Trophoblast cell (in vitro differentiated cells and primary cell): ENCODE measurements around the gene TRAPPC6A.

Experiments
- DNase-seq, 2 donors: peaks; one replicate each; pipeline ENCODE4 v3.0.0-alpha.2; 2016
- H2AFZ ChIP-seq: 2 replicates; pipeline ENCODE4 v1.6.1; 2013; ENCODE audit warnings: low read length, moderate library complexity, mild to moderate bottlenecking; ENCODE audit not compliant: insufficient read depth, poor library complexity
- H2AK5ac ChIP-seq: 2 replicates; pipeline ENCODE4 v1.6.1; 2013; ENCODE audit warnings: mild to moderate bottlenecking, low read length
- H2BK120ac ChIP-seq: 2 replicates; pipeline ENCODE4 v1.6.1; 2013; ENCODE audit warnings: low read length, mild to moderate bottlenecking, moderate library complexity; ENCODE audit not compliant: insufficient read depth, poor library complexity
- H2BK12ac ChIP-seq: 2 replicates; pipeline ENCODE4 v1.6.1; 2013; ENCODE audit warnings: mild to moderate bottlenecking, low read length, moderate library complexity
- H2BK5ac ChIP-seq: 2 replicates; pipeline ENCODE4 v1.6.1; 2013; ENCODE audit warnings: low read length, low read depth, moderate library complexity, mild to moderate bottlenecking; ENCODE audit not compliant: poor library complexity
- H3K14ac ChIP-seq: 2 replicates; pipeline ENCODE4 v1.6.1; 2013; ENCODE audit warnings: mild to moderate bottlenecking, low read length
- H3K18ac ChIP-seq: 2 replicates; pipeline ENCODE4 v1.6.1; 2013; ENCODE audit warnings: mild to moderate bottlenecking, low read length
- H3K23ac ChIP-seq: 2 replicates; pipeline ENCODE4 v1.6.1; 2013; ENCODE audit warnings: low read length
- H3K27ac ChIP-seq: 2 replicates; pipeline ENCODE4 v1.5.1; 2013; ENCODE audit warnings: low read depth, mild to moderate bottlenecking, inconsistent platforms, low read length, moderate library complexity
- H3K27me3 ChIP-seq: 2 replicates; pipeline ENCODE4 v1.6.1; 2013; ENCODE audit warnings: inconsistent platforms, mild to moderate bottlenecking, low read length, moderate library complexity; ENCODE audit not compliant: insufficient read depth
- H3K36me3 ChIP-seq, 2 experiments: 1 replicate in 1 of 2; 2 replicates in 1 of 2; pipeline ENCODE4 v1.6.1; 2013; ENCODE audit warnings: low read length in 2 of 2, mild to moderate bottlenecking in 2 of 2, moderate library complexity in 1 of 2; ENCODE audit not compliant: insufficient read depth in 2 of 2, control insufficient read depth in 1 of 2
- H3K4ac ChIP-seq: 2 replicates; pipeline ENCODE4 v1.6.1; 2013; ENCODE audit warnings: low read depth, mild to moderate bottlenecking, low read length, moderate library complexity
- H3K4me1 ChIP-seq, 2 experiments: 1 replicate in 1 of 2; 2 replicates in 1 of 2; pipeline ENCODE4 v1.6.1; 2013; ENCODE audit warnings: low read length in 2 of 2, mild to moderate bottlenecking in 2 of 2, moderate library complexity in 1 of 2; ENCODE audit not compliant: insufficient read depth in 2 of 2, control insufficient read depth in 1 of 2
- H3K4me2 ChIP-seq: 2 replicates; pipeline ENCODE4 v1.6.1; 2013; ENCODE audit warnings: inconsistent platforms, mild to moderate bottlenecking, low read length, moderate library complexity
- H3K4me3 ChIP-seq: 2 replicates; pipeline ENCODE4 v1.5.1; 2013; ENCODE audit warnings: mild to moderate bottlenecking, low read depth, low read length, inconsistent platforms
- H3K79me1 ChIP-seq: one replicate; pipeline ENCODE4 v1.6.1; 2013; ENCODE audit warnings: low read length
- H3K79me2 ChIP-seq: 2 replicates; pipeline ENCODE4 v1.6.1; 2013; ENCODE audit warnings: low read length, mild to moderate bottlenecking; ENCODE audit not compliant: control insufficient read depth, insufficient read depth, poor library complexity
- H3K9ac ChIP-seq: 2 replicates; pipeline ENCODE4 v1.6.1; 2013; ENCODE audit warnings: mild to moderate bottlenecking, low read length
- H3K9me3 ChIP-seq: 2 replicates; pipeline ENCODE4 v1.6.1; 2013; ENCODE audit warnings: low read depth, mild to moderate bottlenecking, control low read depth, inconsistent platforms, low read length; ENCODE audit not compliant: insufficient read depth
- H4K12ac ChIP-seq: 2 replicates; pipeline ENCODE4 v1.6.1; 2013; ENCODE audit warnings: low read depth, mild to moderate bottlenecking, low read length, moderate library complexity
- H4K8ac ChIP-seq: 2 replicates; pipeline ENCODE4 v1.6.1; 2013; ENCODE audit warnings: low read depth, mild to moderate bottlenecking, low read length, moderate library complexity
- H4K91ac ChIP-seq: one replicate; pipeline ENCODE4 v1.6.1; 2013; ENCODE audit warnings: low read depth, mild to moderate bottlenecking, low read length, moderate library complexity
- WGBS: extraction: QIAGEN DNeasy Blood & Tissue Kit; methylation state at CpG from one replicate; pipeline ENCODE4 v1.1.7; 2013; ENCODE audit warnings: missing lambda C conversion rate; ENCODE audit not compliant: insufficient read length, insufficient coverage; ENCODE audit errors: extremely low coverage; 5-methylcytosine and 5-hydroxymethylcytosine counted together

Gene TRAPPC6A

GRCh38 chr19:45151320-45151719 is 26.7 kb downstream of the TRAPPC6A start:
- Histone ChIP-seq H3K4me1 (peaks cover 2 to 5% of the 10 kb centered on the region in 2 experiments), H3K79me2 (no peaks in the 10 kb centered on the region), H4K8ac (no peak overlapping the region), H4K91ac (no peak overlapping the region), H2BK120ac (no peak overlapping the region), H2AK5ac (no peak overlapping the region), H3K27me3 (peaks cover 22% of the 10 kb centered on the region), H3K4ac (no peak overlapping the region), H3K79me1 (no peaks in the 10 kb centered on the region), H3K4me3 (no peak overlapping the region), H3K23ac (no peak overlapping the region), H3K36me3 (peaks cover 9% of the 10 kb centered on the region in 2 experiments), H3K9me3 (peaks cover 17% of the 10 kb centered on the region), H3K4me2 (no peak overlapping the region), H4K12ac (no peak overlapping the region), H2AFZ (no peak overlapping the region), H2BK12ac (no peak overlapping the region), H3K14ac (no peak overlapping the region), H3K18ac (no peak overlapping the region), H2BK5ac (no peak overlapping the region), H3K9ac (no peak overlapping the region), H3K27ac (no peak overlapping the region)
- no CpG with 5 or more reads among the region's 7 CpGs for WGBS
- no peak for DNase-seq

DNA sequence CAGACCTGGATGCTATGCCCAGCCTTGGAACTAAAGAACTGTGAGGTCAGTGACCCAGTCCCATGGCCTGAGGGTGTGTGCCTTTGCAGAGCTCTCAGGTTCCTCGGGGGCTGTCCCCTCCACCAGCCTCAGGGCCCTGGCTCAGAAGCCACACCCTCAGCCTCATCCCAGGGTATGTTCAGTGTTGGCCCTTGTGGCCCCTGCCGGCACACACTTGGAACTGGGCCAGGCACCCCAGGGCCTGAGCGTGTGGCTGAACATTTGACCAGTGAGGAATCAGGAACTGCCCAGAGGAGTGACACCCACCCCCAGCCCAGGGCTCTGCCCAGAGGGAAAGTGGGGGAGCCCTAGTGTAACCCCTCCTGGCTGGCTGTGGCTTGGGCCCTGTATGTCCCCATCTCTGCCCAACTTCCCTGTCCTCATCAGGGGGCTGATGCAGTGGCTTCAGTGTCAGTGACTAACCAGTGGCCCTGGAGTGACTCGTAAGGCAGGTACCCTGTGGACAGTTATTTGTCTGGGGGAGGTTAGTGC is 27.2 kb downstream of the TRAPPC6A start:
- Histone ChIP-seq H3K27ac (no peak overlapping the region), H3K4ac (no peak overlapping the region), H3K4me2 (no peak overlapping the region), H4K12ac (no peak overlapping the region), H3K14ac (no peak overlapping the region), H3K18ac (no peak overlapping the region), H3K36me3 (peaks cover 12 to 14% of the 10 kb centered on the region in 2 experiments), H3K27me3 (peaks cover 22% of the 10 kb centered on the region), H2BK12ac (no peak overlapping the region), H3K79me1 (no peaks in the 10 kb centered on the region), H3K79me2 (no peaks in the 10 kb centered on the region), H3K4me3 (no peak overlapping the region), H3K9ac (no peak overlapping the region), H2BK5ac (no peak overlapping the region), H3K23ac (no peak overlapping the region), H2BK120ac (no peak overlapping the region), H2AFZ (no peak overlapping the region), H4K91ac (no peak overlapping the region), H4K8ac (no peak overlapping the region), H2AK5ac (no peak overlapping the region), H3K4me1 (peaks cover 2 to 5% of the 10 kb centered on the region in 2 experiments), H3K9me3 (peaks cover 17% of the 10 kb centered on the region)
- no CpG with 5 or more reads among the region's 4 CpGs for WGBS
- no peak for DNase-seq

DNA sequence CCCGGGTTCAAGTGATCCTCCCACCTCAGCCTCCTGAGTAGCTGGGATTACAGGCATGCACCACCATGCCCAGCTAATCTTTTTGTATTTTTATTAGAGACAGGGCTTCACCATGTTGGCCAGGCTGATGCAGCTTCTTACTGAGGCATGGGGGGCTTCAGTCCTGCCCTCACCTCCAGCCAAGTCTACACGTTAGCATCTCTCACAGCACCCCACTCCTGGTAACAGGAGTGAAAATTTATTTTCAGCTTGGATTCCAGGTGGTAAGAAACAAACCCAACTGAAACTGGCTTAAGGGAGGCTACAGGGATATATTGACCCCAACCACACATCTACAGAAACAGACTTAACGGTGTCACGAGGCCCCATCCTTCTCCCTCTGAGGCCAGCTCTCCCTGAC is 27.9 kb downstream of the TRAPPC6A start:
- H3K14ac ChIP-seq: no peak overlapping the region
- H2BK5ac ChIP-seq: no peak overlapping the region

DNA sequence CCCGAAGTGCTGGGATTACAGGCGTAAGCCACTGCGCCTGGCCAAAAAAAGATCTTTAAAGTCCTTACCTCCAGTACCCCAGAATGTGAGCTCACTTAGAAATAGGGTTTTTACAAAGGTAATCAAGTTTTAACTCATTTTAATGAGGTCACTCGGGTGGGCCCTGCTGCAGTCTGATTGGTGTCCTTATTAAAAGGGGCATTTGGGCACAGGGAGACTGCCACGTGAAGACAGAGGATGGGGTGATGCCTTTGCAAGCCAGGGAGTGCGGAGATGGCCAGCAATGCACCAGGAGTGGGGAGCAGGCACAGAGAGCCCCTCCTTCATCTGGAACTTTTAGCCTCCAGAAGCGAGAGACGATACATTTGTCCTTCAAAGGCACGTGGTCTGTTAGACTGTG is 28.9 kb downstream of the TRAPPC6A start:
- Histone ChIP-seq H3K18ac (no peak overlapping the region), H4K12ac (no peak overlapping the region), H3K23ac (no peak overlapping the region), H2AK5ac (no peak overlapping the region), H3K27me3 (peaks cover 22% of the 10 kb centered on the region), H4K8ac (no peak overlapping the region), H3K79me1 (no peaks in the 10 kb centered on the region), H3K36me3 (peaks cover 25 to 26% of the 10 kb centered on the region in 2 experiments), H3K4me3 (no peak overlapping the region), H3K79me2 (no peaks in the 10 kb centered on the region), H3K4ac (no peak overlapping the region), H2BK5ac (no peak overlapping the region), H2BK12ac (no peak overlapping the region), H3K4me1 (peaks cover 2 to 5% of the 10 kb centered on the region in 2 experiments), H3K14ac (no peak overlapping the region), H4K91ac (no peak overlapping the region), H3K27ac (no peak overlapping the region), H3K9ac (no peak overlapping the region), H3K4me2 (no peak overlapping the region), H2BK120ac (no peak overlapping the region), H3K9me3 (peaks cover 17% of the 10 kb centered on the region), H2AFZ (no peak overlapping the region)
- no CpG with 5 or more reads among the region's 9 CpGs for WGBS
- DNase-seq: no peak

More for the DNA sequence above, 27.9 kb downstream of the TRAPPC6A start:
- Histone ChIP-seq H3K9ac (no peak overlapping the region), H4K12ac (no peak overlapping the region), H4K91ac (no peak overlapping the region), H3K27ac (no peak overlapping the region), H3K27me3 (peaks cover 22% of the 10 kb centered on the region), H2AK5ac (no peak overlapping the region), H3K9me3 (peaks cover 17% of the 10 kb centered on the region), H3K18ac (no peak overlapping the region), H3K79me2 (no peaks in the 10 kb centered on the region), H3K4me1 (peaks cover 2 to 5% of the 10 kb centered on the region in 2 experiments), H3K79me1 (no peaks in the 10 kb centered on the region), H3K4me3 (no peak overlapping the region), H2BK12ac (no peak overlapping the region), H3K4ac (no peak overlapping the region), H3K4me2 (no peak overlapping the region), H2BK120ac (no peak overlapping the region), H3K36me3 (peaks cover 17 to 19% of the 10 kb centered on the region in 2 experiments), H3K23ac (no peak overlapping the region), H4K8ac (no peak overlapping the region), H2AFZ (no peak overlapping the region)
- no peak for DNase-seq
- no CpG with 5 or more reads among the region's 4 CpGs for WGBS
